HepG2 (cell line): ENCODE measurements around the gene L3MBTL1. TPM values are rescaled to one million over a fixed set of nuclear protein-coding genes. Genes with fewer than 3 reads are reported as not detected.

Source experiments
- HDAC2 ChIP-seq: sonication (generic); formaldehyde crosslinking; IDR thresholded peaks from 2 replicates; pipeline ENCODE4 v1.4.0; 2020; ENCODE audit warnings: missing genetic modification reagents
- HOXA9 ChIP-seq: sonication (generic); formaldehyde crosslinking; IDR thresholded peaks from 2 replicates; pipeline ENCODE4 v1.8.1; 2022; ENCODE audit warnings: missing genetic modification reagents, mild to moderate bottlenecking, moderate library complexity, borderline replicate concordance
- MIXL1 ChIP-seq: IDR thresholded peaks from 2 replicates; pipeline ENCODE4 v1.6.1; 2016
- REL ChIP-seq: sonication (generic); formaldehyde crosslinking; conservative IDR thresholded peaks from 2 replicates; pipeline ENCODE4 v1.8.0; 2022; ENCODE audit warnings: mild to moderate bottlenecking, missing genetic modification reagents, moderate library complexity
- SMAD9 ChIP-seq: sonication (generic); formaldehyde crosslinking; IDR thresholded peaks from 2 replicates; pipeline ENCODE4 v1.5.1; 2020; ENCODE audit warnings: mild to moderate bottlenecking, missing genetic modification reagents
- SOX6 ChIP-seq, 2 experiments: fragments of 450-650 bp in 1 of 2; sonication (generic) in 1 of 2; formaldehyde crosslinking in 1 of 2; IDR thresholded peaks; 2 replicates each; pipeline versions ENCODE4 v1.4.0 to v1.6.1; 2017 to 2020; ENCODE audit warnings: antibody characterized with exemption in 1 of 2, mild to moderate bottlenecking in 1 of 2, missing genetic modification reagents in 1 of 2
- SSRP1 ChIP-seq: IDR thresholded peaks from 2 replicates; pipeline ENCODE4 v1.6.1; 2016; ENCODE audit warnings: control low read depth
- TEAD3 ChIP-seq: optimal IDR thresholded peaks from 2 replicates; pipeline ENCODE3; 2016; ENCODE audit warnings: borderline replicate concordance
- TOE1 ChIP-seq: sonication (generic); formaldehyde crosslinking; IDR thresholded peaks from 2 replicates; pipeline ENCODE4 v1.4.0; 2020; ENCODE audit warnings: mild to moderate bottlenecking, missing genetic modification reagents
- TRIM24 ChIP-seq: sonication (generic); formaldehyde crosslinking; IDR thresholded peaks from 2 replicates; pipeline ENCODE4 v1.8.0; 2022; ENCODE audit warnings: mild to moderate bottlenecking, missing genetic modification reagents
- ZKSCAN8 ChIP-seq: IDR thresholded peaks from 2 replicates; pipeline ENCODE4 v1.6.1; 2016; ENCODE audit warnings: borderline replicate concordance, missing genetic modification reagents, missing compliant biosample characterization
- ZNF354B ChIP-seq: sonication (generic); formaldehyde crosslinking; IDR thresholded peaks from 2 replicates; pipeline ENCODE4 v1.8.0; 2022; ENCODE audit warnings: mild to moderate bottlenecking, missing genetic modification reagents
- ZNF567 ChIP-seq: sonication (generic); formaldehyde crosslinking; IDR thresholded peaks from 2 replicates; pipeline ENCODE4 v1.8.1; 2023; ENCODE audit warnings: mild to moderate bottlenecking, missing genetic modification reagents, borderline replicate concordance
- ZNF616 ChIP-seq: sonication (generic); formaldehyde crosslinking; IDR thresholded peaks from 2 replicates; pipeline ENCODE4 v1.5.0; 2020; ENCODE audit warnings: low read depth, mild to moderate bottlenecking, missing genetic modification reagents
- polyA plus RNA-seq, 8 experiments: library from polyadenylated mRNA; depleted of rRNA in 3 of 8; stranded (reverse) in 7 of 8; unstranded in 1 of 8; fragments of >200 nt; fragmentation: Illumina TruSeq in 4 of 8; extraction: Trizol in 4 of 8; gene quantifications; 2 replicates each; pipeline versions ENCODE4 v1.2.1 to v1.2.3, GENCODE V29; 2011 to 2016; ENCODE audit warnings: low read depth in 4 of 8, missing spikeins in 1 of 8, mixed read lengths in 1 of 8; ENCODE audit not compliant: insufficient read depth in 1 of 8
- total RNA-seq, 5 experiments: library from RNA; depleted of rRNA; stranded (reverse); fragments of >200 nt; fragmentation: Illumina TruSeq; extraction: Trizol; gene quantifications; 2 replicates each; pipeline ENCODE4 v1.2.3, GENCODE V29; 2016; ENCODE audit warnings: low read depth in 1 of 5
- TF ChIP-seq, protein P1 (sequence below): sonication (generic); formaldehyde crosslinking; IDR thresholded peaks from 2 replicates; pipeline ENCODE4 v1.5.0; 2020; ENCODE audit warnings: missing genetic modification reagents
- TF ChIP-seq, protein P2 (sequence below): sonication (generic); formaldehyde crosslinking; conservative IDR thresholded peaks from 2 replicates; pipeline ENCODE4 v1.8.0; 2022; ENCODE audit warnings: mild to moderate bottlenecking, moderate library complexity, missing genetic modification reagents
- TF ChIP-seq, protein P3 (sequence below): sonication (generic); formaldehyde crosslinking; IDR thresholded peaks from 2 replicates; pipeline ENCODE4 v1.8.0; 2022; ENCODE audit warnings: missing genetic modification reagents, mild to moderate bottlenecking, borderline replicate concordance
- TF ChIP-seq, protein P4 (sequence below): sonication (generic); formaldehyde crosslinking; IDR thresholded peaks from 2 replicates; pipeline ENCODE4 v1.4.0; 2020; ENCODE audit warnings: mild to moderate bottlenecking, missing genetic modification reagents

The L3MBTL1 gene
- total and polyA plus RNA-seq, 2 of the 13 experiments (the other 11 are each of a cell fraction or from before 2014, with no cell fraction given) = 9.0 to 17.8 TPM

DNA sequence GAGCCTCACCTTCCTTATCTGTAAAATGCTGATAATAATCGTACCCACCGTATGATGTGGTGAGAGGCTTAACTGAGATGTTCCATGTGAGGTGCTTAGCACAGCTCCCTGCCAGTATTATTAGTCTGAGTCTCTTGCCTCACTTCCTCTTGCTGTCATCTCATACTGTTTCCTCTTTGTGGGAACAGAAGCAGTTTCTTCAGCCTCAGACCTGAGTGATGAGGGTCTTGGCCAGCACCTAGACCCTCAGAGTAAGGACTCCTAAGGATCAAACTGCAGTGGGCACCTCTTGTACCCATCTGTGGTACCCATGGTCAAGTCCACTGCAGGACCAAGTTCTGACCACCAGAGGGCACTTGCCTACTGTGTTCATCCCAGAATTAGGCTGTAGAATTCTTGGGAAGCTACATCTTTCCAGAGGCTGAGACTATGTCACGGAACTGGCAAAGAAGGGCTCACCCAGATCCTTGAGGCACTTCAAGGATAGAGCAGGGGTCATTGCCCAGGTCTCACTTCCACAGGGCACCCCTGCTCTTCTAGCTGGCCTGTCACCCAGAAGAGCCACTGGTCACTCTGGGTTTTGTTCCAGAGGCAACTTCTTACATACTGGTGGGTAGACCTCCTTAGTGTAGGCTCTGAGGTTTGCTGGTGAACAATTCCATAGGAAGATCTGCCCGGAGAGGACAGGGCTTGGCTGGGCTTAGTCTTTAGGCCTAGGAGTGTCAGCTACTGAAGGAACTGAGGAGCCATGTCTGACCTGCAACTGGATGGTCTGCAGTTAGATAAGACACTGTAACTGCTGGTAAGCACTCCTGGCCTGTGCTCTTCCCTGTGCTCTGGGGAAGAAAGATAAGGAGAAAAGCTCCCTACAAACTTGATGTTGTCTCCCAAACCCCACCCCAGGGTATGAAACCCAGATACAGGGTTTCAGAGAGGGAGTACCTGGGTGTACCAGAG, 30.7 kb downstream of the L3MBTL1 start (continued):
- TF ChIP-seq, protein P1, sequence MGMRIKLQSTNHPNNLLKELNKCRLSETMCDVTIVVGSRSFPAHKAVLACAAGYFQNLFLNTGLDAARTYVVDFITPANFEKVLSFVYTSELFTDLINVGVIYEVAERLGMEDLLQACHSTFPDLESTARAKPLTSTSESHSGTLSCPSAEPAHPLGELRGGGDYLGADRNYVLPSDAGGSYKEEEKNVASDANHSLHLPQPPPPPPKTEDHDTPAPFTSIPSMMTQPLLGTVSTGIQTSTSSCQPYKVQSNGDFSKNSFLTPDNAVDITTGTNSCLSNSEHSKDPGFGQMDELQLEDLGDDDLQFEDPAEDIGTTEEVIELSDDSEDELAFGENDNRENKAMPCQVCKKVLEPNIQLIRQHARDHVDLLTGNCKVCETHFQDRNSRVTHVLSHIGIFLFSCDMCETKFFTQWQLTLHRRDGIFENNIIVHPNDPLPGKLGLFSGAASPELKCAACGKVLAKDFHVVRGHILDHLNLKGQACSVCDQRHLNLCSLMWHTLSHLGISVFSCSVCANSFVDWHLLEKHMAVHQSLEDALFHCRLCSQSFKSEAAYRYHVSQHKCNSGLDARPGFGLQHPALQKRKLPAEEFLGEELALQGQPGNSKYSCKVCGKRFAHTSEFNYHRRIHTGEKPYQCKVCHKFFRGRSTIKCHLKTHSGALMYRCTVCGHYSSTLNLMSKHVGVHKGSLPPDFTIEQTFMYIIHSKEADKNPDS (CRISPR knock-in tag) = peak; percentile 81
- TF ChIP-seq SOX6 (IDR thresholded peaks at IDR 0.05) (no peak), SOX6 (CRISPR knock-in tag; IDR thresholded peaks at IDR 0.05) (no peak), MIXL1 (0 out of 2 replicates have a peak, but pooled peaks have one; percentile 66), ZNF354B (CRISPR knock-in tag) (0 out of 2 replicates have a peak, but pooled peaks have one; percentile 53), TOE1 (CRISPR knock-in tag) (no peak), TRIM24 (CRISPR knock-in tag) (no peak), HOXA9 (CRISPR knock-in tag) (no peak), TEAD3 (CRISPR knock-in tag) (peak; percentile 67), ZNF616 (no peak), SMAD9 (peak; percentile 70; the same call in 1 of the 2 replicates), ZNF567 (CRISPR knock-in tag) (peak; percentile 82), SSRP1 (peak; percentile 52; the same call in 1 of the 2 replicates), ZKSCAN8 (CRISPR knock-in tag) (0 out of 2 replicates have a peak, but pooled peaks have one; percentile 52), REL (CRISPR knock-in tag) (0 out of 2 replicates have a peak, but pooled peaks have one; percentile 30), HDAC2 (CRISPR knock-in tag) (peak; percentile 35; the same call in 1 of the 2 replicates)
- TF ChIP-seq, protein P2, sequence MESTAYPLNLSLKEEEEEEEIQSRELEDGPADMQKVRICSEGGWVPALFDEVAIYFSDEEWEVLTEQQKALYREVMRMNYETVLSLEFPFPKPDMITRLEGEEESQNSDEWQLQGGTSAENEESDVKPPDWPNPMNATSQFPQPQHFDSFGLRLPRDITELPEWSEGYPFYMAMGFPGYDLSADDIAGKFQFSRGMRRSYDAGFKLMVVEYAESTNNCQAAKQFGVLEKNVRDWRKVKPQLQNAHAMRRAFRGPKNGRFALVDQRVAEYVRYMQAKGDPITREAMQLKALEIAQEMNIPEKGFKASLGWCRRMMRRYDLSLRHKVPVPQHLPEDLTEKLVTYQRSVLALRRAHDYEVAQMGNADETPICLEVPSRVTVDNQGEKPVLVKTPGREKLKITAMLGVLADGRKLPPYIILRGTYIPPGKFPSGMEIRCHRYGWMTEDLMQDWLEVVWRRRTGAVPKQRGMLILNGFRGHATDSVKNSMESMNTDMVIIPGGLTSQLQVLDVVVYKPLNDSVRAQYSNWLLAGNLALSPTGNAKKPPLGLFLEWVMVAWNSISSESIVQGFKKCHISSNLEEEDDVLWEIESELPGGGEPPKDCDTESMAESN (CRISPR knock-in tag) = 0 out of 2 replicates have a peak, but pooled peaks have one; percentile 48
- TF ChIP-seq, protein P3, sequence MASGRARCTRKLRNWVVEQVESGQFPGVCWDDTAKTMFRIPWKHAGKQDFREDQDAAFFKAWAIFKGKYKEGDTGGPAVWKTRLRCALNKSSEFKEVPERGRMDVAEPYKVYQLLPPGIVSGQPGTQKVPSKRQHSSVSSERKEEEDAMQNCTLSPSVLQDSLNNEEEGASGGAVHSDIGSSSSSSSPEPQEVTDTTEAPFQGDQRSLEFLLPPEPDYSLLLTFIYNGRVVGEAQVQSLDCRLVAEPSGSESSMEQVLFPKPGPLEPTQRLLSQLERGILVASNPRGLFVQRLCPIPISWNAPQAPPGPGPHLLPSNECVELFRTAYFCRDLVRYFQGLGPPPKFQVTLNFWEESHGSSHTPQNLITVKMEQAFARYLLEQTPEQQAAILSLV (CRISPR knock-in tag) = peak; percentile 84; the same call in 1 of the 2 replicates
- TF ChIP-seq, protein P4, sequence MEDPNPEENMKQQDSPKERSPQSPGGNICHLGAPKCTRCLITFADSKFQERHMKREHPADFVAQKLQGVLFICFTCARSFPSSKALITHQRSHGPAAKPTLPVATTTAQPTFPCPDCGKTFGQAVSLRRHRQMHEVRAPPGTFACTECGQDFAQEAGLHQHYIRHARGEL = no peak
